GM18951 (cell line): ENCODE data around the gene TTC34.
"Not testable (repeated sequence)": the region's sequence is repeated elsewhere in the genome, so short reads cannot be mapped to it uniquely, and the experiment has no call there.

ENCODE experiments used
- in situ Hi-C: fragments of 300-500 bp; cut with MboI; formaldehyde crosslinking; loops from one replicate; pipeline ENCODE4 v1.12.0; 2022; ENCODE audit warnings: low sequenced_read_pairs, mixed read lengths, inconsistent platforms; ENCODE audit not compliant: unreplicated experiment

The TTC34 gene

DNA sequence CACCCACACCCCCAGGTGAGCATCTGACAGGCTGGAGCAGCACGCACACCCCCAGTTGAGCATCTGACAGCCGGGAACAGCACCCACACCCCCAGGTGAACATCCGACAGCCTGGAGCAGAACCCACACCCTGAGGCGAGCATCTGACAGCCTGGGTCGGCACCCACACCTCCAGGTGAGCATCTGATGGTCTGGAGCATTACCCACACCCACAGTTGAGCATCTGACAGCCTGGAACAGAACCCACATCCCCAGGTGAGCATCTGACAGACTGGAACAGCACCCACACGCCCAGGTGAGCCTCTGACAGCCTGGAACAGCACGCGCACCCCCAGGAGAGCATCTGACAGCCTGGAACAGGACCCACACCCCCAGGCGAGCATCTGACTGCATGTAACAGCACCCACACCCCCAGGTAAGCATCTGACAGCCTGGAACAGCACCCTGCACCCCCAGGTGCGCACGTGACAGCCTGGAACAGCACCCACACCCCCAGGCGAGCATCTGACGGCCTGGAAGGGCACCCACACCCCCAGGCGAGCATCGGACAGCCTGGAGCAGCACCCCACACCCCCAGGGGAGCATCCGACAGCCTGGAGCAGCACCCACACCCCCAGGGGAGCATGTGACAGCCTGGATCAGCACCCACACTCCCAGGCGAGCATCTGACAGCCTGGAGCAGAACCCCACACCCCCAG is 113.7 kb downstream of the TTC34 start:
- in situ Hi-C loops, result not testable (repeated sequence)

DNA sequence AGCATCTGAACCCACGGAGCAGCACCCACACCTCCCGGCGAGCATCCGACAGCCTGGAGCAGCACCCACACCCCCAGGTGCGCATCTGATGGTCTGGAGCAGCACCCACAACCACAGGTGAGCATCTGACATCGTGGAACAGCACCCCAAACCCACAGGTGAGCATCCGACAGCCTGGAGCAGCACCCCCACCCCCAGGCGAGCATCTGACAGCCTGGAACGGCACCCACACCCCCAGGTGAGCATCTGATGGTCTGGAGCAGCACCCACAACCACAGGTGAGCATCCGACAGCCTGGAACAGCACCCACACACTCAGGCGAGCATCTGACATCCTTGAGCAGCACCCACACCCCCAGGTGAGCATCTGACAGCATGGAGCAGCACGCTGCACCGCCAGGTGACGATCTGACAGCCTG is 114.3 kb downstream of the TTC34 start:
- in situ Hi-C loops, result not testable (repeated sequence)

DNA sequence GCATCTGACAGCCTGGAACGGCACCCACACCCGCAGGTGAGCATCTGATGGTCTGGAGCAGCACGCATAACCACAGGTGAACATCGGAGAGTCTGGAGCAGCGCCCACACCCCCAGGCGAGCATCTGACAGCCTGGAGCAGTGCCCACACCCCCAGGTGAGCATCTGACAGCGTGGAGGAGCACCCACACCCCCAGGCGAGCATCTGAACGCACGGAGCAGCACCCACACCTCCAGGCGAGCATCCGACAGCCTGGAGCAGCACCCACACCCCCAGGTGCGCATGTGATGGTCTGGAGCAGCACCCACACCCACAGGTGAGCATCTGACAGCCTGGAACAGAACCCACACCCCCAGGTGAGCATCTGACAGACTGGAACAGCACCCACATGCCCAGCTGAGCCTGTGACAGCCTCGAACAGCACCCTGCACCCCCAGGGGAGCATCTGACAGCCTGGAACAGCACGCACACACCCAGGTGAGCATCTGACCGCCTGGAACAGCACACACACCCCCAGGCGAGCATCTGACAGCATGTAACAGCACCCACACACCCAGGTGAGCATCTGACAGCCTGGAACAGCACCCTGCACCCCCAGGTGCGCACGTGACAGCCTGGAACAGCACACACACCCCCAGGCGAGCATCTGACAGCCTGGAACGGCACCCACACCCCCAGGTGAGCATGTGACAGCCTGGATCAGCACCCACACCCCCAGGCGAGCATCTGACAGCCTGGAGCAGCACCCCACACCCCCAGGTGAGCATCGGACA is 115.2 kb downstream of the TTC34 start:
- in situ Hi-C loops, result not testable (repeated sequence)

DNA sequence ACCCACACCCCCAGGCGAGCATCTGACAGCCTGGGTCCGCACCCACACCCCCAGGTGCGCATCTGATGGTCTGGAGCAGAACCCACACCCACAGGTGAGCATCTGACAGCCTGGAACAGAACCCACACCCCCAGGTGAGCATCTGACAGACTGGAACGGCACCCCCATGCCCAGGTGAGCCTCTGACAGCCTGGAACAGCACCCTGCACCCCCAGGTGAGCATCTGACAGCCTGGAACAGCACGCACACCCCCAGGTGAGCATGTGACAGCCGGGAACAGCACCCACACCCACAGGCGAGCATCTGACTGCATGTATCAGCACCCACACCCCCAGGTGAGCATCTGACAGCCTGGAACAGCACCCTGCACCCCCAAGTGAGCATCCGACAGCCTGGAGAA is 115.8 kb downstream of the TTC34 start:
- in situ Hi-C loops, result not testable (repeated sequence)

DNA sequence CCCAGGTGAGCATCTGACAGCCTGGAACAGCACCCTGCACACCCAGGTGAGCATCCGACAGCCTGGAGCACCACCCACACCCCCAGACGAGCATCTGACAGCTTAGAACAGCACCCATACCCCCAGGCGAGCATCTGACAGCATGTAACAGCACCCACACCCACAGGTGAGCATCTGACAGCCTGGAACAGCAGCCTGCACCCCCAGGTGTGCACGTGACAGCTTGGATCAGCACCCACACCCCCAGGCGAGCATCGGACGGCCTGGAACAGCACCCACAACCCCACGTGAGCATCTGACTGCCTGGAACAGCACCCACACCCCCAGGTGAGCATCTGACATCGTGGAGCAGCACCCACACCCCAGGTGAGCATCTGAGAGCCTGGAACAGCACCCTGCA is 116.6 kb downstream of the TTC34 start:
- in situ Hi-C loops, result not testable (repeated sequence)

DNA sequence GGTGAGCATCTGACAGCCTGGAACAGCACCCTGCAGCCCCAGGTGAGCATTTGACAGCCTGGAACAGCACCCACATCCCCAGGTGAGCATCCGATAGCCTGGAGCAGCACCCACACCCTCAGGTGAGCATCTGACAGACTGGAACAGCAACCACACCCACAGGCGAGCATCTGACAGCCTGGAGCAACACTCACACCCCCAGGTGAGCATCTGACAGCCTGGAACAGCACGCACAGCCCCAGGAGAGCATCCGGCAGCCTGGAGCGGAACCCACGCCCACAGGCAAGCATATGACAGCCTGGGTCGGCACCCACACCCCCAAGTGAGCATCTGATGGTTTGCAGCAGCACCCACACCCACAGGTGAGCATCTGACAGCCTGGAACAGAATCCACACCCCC is 117.5 kb downstream of the TTC34 start:
- in situ Hi-C loops, result not testable (repeated sequence)

DNA sequence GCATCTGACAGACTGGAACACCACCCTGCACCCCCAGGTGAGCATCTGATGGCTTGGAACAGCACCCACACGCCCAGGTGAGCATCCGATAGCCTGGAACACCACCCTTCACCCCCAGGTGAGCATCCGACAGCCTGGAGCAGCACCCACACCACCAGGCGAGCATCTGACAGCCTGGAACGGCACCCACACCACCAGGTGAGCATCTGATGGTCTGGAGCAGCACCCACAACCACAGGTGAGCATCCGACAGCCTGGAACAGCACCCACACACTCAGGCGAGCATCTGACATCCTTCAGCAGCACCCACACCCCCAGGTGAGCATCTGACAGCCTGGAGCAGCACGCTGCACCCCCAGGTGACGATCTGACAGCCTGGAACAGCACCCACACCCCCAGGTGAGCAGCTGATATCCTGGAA is 118.2 kb downstream of the TTC34 start:
- in situ Hi-C loops, result not testable (repeated sequence)

DNA sequence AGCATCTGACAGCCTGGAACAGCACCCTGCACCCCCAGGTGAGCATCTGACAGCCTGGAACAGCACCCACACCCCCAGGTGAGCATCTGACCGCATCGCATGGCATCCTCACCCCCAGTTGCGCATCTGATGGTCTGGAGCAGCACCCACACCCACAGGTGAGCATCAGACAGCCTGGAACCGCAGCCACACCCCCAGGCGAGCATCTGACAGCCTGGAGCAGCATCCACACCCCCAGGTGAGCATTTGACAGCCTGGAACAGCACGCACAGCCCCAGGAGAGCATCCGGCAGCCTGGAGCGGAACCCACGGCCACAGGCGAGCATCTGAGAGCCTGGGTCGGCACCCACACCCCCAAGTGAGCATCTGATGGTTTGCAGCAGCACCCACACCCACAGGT is 118.6 kb downstream of the TTC34 start:
- in situ Hi-C loops, result not testable (repeated sequence)

DNA sequence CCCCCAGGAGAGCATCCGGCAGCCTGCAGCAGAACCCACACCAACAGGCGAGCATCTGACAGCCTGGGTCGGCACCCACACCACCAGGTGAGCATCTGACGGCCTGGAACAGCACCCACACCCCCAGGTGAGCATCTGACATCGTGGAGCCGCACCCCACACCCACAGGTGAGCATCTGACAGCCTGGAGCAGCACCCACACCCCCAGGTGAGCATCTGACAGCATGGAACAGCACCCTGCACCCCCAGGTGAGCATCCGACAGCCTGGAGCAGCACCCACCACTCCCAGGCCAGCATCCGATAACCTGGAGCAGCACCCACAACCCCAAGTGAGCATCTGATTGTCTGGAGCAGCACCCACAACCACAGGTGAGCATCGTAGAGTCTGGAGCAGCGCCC is 124.8 kb downstream of the TTC34 start:
- in situ Hi-C loops, result not testable (repeated sequence)

DNA sequence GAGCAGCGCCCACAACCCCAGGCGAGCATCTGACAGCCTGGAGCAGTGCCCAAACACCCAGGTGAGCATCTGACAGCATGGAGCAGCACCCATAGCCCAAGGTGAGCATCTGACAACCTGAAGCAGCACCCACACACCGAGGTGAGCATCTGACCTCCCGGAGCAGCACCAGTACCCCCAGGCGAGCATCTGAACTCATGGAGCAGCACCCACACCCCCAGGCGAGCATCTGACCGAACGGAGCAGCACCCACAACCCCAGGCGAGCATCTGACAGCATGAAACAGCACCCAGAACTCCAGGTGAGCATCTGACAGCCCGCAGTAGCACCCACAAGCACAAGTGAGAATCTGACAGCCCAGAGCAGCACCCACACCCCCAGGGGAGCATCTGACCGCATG is 129.8 kb downstream of the TTC34 start:
- in situ Hi-C loops, result not testable (repeated sequence)

DNA sequence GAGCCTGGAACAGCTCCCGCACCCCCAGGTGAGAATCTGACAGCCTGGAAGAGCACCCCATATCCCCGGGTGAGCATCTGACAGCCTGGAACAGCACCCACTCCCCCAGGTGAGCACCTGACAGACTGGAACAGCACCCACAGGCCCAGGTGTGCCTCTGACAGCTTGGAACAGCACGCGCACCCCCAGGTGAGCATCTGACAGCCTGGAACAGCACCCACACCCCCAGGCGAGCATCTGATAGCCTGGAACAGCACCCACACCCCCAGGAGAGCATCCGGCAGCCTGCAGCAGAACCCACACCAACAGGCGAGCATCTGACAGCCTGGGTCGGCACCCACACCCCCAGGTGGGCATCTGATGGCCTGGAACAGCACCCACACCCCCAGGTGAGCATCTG is 141.7 kb downstream of the TTC34 start:
- in situ Hi-C loops, result loop anchor here (10.0 kb wide), 1 partner anchor 95 kb away; no protein-coding TSS in a partner anchor

DNA sequence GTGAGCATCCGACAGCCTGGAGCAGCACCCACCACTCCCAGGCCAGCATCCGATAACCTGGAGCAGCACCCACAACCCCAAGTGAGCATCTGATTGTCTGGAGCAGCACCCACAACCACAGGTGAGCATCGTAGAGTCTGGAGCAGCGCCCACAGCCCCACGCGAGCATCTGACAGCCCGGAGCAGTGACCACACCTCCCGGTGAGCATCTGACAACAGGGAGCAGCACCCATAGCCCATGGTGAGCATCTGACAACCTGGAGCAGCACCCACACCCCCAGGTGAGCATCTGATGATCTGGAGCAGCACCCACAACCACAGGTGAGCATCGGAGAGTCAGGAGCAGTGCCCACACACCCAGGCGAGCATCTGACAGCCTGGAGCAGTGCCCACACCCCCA is 143.6 kb downstream of the TTC34 start:
- in situ Hi-C loops, result loop anchor here (10.0 kb wide), 1 partner anchor 97 kb away; no protein-coding TSS in a partner anchor

DNA sequence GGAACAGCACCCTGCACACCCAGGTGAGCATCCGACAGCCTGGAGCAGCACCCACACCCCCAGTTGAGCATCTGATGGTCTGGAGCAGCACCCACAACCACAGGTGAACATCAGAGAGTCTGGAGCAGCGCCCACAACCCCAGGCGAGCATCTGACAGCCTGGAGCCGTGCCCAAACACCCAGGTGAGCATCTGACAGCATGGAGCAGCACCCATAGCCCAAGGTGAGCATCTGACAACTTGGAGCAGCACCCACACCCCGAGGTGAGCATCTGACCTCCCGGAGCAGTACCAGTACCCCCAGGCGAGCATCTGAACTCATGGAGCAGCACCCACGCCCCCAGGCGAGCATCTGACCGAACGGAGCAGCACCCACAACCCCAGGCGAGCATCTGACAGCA is 144.4 kb downstream of the TTC34 start:
- in situ Hi-C loops, result loop anchor here (10.0 kb wide), 1 partner anchor 98 kb away; no protein-coding TSS in a partner anchor

DNA sequence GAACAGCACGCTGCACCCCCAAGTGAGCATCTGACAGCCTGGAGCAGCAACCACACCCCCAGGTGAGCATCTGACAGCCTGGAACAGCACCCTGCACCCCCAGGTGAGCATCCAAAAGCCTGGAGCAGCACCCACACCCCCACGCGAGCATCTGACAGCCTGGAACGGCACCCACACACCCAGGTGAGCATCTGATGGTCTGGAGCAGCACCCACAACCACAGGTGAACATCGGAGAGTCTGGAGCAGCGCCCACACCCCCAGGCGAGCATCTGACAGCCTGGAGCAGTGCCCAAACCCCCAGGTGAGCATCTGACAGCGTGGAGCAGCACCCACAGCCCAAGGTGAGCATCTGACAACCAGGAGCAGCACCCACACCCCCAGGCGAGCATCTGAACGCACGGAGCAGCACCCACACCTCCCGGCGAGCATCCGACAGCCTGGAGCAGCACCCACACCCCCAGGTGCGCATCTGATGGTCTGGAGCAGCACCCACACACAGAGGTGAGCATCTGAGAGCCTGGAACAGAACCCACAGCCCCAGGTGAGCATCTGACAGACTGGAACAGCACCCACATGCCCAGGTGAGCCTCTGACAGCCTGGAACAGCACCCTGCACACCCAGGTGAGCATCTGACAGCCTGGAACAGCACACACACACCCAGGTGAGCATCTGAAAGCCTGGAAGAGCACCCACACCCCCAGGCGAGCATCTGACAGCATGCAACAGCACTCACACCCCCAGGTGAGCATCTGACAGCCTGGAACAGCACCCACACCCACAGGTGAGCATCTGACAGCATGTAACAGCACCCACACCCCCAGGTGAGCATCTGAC is 145.7 kb downstream of the TTC34 start:
- in situ Hi-C loops, result loop anchor here (10.0 kb wide), 1 partner anchor 99 kb away; no protein-coding TSS in a partner anchor

DNA sequence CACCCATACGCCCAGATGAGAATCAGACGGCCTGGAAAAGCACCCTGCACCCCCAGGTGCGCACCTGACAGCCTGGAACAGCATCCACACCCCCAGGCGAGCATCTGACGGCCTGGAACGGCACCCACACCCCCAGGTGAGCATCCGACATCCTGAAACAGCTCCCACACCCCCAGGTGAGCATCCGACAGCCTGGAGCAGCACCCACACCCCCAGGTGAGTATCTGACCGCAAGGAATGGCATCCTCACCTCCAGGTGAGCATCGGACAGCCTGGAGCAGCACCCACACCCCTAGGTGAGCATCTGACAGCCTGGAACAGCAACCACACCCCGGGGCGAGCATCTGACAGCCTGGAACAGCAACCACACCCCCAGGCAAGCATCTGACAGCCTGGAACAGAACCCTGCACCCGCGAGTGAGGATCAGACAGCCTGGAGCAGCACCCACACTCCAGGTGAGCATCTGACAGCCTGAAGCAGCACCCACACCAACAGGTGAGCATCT is 147.0 kb downstream of the TTC34 start:
- in situ Hi-C loops, result loop anchor here (10.0 kb wide), 1 partner anchor 100 kb away; no protein-coding TSS in a partner anchor

DNA sequence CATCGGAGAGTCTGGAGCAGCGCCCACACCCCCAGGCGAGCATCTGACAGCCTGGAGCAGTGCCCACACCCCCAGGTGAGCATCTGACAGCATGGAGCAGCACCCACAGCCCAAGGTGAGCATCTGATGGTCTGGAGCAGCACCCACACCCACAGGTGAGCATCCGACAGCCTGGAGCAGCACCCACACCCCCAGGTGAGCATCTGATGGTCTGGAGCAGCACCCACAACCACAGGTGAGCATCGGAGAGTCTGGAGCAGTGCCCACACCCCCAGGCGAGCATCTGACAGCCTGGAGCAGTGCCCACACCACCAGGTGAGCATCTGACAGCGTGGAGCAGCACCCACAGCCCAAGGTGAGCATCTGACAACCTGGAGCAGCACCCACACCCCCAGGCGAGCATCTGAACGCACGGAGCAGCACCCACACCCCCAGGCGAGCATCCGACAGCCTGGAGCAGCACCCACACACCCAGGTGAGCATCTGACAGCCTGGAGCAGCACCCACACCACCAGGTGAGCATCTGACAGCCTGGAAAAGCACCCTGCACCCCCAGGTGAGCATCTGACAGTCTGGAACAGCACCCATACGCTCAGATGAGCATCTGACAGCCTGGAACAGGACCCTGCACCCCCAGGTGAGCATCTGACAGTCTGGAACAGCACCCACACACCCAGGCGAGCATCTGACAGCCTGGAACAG is 147.6 kb downstream of the TTC34 start:
- in situ Hi-C loops, result loop anchor here (10.0 kb wide), 1 partner anchor 101 kb away; no protein-coding TSS in a partner anchor

DNA sequence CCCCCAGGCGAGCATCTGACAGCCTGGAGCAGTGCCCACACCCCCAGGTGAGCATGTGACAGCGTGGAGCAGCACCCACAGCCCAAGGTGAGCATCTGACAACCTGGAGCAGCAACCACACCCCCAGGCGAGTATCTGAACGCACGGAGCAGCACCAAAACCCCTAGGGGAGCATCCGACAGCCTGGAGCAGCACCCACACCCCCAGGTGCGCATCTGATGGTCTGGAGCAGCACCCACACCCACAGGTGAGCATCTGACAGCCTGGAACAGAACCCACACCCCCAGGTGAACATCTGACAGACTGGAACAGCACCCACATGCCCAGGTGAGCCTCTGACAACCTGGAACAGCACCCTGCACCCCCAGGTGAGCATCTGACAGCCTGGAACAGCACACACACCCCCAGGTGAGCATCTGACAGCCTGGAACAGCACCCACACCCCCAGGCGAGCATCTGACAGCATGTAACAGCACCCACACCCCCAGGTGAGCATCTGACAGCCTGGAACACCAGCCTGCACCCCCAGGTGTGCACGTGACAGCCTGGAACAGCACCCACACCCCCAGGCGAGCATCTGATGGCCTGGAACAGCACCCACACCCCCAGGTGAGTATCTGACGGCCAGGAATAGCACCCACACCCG is 148.4 kb downstream of the TTC34 start:
- in situ Hi-C loops, result loop anchor here (10.0 kb wide), 1 partner anchor 102 kb away; no protein-coding TSS in a partner anchor

DNA sequence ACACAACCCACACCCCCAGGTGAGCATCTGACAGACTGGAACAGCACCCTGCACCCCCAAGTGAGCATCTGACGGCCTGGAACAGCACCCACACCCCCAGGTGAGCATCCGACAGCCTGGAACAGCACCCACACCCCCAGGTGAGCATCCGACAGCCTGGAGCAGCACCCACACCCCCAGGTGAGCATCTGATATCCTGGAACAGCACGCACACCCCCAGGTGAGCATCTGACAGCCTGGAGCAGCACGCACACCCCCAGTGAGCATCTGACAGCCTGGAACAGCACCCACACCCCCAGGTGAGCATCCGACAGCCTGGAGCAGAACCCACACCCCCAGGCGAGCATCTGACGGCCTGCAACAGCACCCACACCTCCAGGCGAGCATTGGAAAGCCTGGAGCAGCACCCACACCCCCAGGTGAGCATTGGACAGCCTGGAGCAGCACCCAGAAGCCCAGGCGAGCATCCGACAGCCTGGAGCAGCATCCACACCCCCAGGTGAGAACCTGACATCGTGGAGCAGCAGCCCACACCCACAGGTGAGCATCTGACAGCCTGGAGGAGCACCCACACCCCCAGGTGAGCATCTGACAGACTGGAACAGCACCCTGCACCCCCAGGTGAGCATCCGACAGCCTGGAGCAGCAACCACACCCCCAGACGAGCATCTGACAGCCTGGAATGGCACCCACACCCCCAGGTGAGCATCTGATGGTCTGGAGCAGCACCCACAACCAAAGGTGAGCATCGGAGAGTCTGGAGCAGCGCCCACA is 149.2 kb downstream of the TTC34 start:
- in situ Hi-C loops, result loop anchor here (10.0 kb wide), 1 partner anchor 102 kb away; no protein-coding TSS in a partner anchor
